ENCODE measurements around the gene MOB4. TPM values are rescaled to one million over a fixed set of nuclear protein-coding genes. Genes with fewer than 3 reads are reported as not detected.
A peak's percentile ranks its signal among the peaks of the same experiment; 100 is the strongest.
"Not testable (repeated sequence)": the region's sequence is repeated elsewhere in the genome, so short reads cannot be mapped to it uniquely, and the experiment has no call there.

Gene MOB4
- total and polyA plus RNA-seq, 11 donors = 19.6 to 48.9 (median 35.2) TPM

DNA sequence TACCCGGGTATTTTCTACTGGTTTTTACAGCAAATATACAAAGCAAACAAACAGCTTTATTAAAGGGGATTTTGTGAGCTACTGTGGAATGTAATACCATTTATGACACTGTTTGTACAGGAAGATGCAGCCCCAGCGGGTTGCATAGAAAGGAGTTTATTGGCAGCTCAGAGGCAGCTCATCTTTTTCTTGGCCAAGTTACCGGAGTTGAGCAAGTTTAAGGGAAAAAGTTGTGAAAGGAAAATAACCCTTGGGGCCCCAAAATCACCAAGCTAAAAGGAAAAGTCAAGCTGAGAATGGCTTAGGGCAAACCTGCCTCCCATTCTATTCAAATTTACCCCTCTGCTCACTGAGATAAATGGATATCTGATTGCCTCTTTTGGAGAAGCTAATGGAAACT is 60.8 kb downstream of the MOB4 start:
- 53 to 63% (median 59%) methylated on average over 3 of the region's 3 CpGs for WGBS, 4 donors
- DNase-seq = no peak
- Histone ChIP-seq H3K9me3 (peaks cover 0 to 13% (median 2%) of the 10 kb centered on the region in 12 donors), H3K27ac (peak overlapping the region in 3 of 12 donors; percentile 23 to 37 (median 27)), H3K27me3 (no peaks in the 10 kb centered on the region), H3K4me1 (peaks cover 0 to 18% (median 3%) of the 10 kb centered on the region in 12 donors), H3K36me3 (peaks cover 0 to 3% (median 0%) of the 10 kb centered on the region in 9 donors), H3K4me3 (no peak overlapping the region)
- ATAC-seq = peak; percentile 26 to 73 (median 60)
- no peak for TF ChIP-seq POLR2A (IDR thresholded peaks at IDR 0.05)
- TF ChIP-seq, protein P1, sequence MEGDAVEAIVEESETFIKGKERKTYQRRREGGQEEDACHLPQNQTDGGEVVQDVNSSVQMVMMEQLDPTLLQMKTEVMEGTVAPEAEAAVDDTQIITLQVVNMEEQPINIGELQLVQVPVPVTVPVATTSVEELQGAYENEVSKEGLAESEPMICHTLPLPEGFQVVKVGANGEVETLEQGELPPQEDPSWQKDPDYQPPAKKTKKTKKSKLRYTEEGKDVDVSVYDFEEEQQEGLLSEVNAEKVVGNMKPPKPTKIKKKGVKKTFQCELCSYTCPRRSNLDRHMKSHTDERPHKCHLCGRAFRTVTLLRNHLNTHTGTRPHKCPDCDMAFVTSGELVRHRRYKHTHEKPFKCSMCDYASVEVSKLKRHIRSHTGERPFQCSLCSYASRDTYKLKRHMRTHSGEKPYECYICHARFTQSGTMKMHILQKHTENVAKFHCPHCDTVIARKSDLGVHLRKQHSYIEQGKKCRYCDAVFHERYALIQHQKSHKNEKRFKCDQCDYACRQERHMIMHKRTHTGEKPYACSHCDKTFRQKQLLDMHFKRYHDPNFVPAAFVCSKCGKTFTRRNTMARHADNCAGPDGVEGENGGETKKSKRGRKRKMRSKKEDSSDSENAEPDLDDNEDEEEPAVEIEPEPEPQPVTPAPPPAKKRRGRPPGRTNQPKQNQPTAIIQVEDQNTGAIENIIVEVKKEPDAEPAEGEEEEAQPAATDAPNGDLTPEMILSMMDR (IDR thresholded peaks at IDR 0.05) = no peak
- intact Hi-C loops (cut with DNase I) = no loop called here

DNA sequence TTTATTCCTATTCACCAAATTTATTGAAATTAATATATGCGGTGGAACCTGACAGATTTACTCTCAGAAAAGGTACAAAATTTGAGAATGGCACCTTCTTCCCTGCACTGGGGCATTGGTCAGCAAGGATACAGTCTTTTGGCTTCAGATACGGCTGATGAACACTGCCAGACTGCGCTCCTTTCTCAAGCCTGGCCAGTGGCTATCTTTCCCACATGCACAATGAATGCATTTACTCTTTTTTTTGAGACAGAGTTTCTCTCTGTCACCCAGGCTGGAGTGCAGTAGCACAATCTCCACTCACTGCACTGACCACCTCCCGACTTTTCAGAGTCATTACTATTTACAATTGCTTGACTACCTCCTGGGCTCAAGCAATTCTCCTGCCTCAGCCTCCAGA is 61.6 kb downstream of the MOB4 start:
- WGBS, 4 donors = 80 to 91% (median 82%) methylated on average over 4 of the region's 4 CpGs
- Histone ChIP-seq H3K36me3 (no peaks in the 10 kb centered on the region), H3K4me1 (peaks cover 0 to 18% (median 0%) of the 10 kb centered on the region in 12 donors), H3K27ac (peak overlapping the region in 2 of 12 donors; percentile 23 to 27), H3K4me3 (no peak overlapping the region), H3K27me3 (no peaks in the 10 kb centered on the region), H3K9me3 (peaks cover 0 to 13% (median 2%) of the 10 kb centered on the region in 12 donors)
- intact Hi-C loops (cut with DNase I) = no loop called here
- no peak for TF ChIP-seq POLR2A (IDR thresholded peaks at IDR 0.05)
- TF ChIP-seq, protein P1 (IDR thresholded peaks at IDR 0.05) = no peak
- DNase-seq (no peak), ATAC-seq (no peak)

- ATAC-seq; H3K36me3 ChIP-seq; H3K27me3 ChIP-seq; H3K27ac ChIP-seq; intact Hi-C loops (cut with DNase I); DNase-seq; H3K4me3 ChIP-seq: not testable (repeated sequence)
- peaks cover 0 to 18% (median 0%) of the 10 kb centered on the region in 12 donors for H3K4me1 ChIP-seq
- WGBS, 4 donors = 67 to 86% (median 76%) methylated on average over 2 of the region's 2 CpGs
- H3K9me3 ChIP-seq = peaks cover 0 to 10% (median 2%) of the 10 kb centered on the region in 12 donors
Measured at GRCh38 chr2:197578294-197578693, 62.4 kb downstream of the MOB4 start.

GRCh38 chr2:197580166-197580565 is 64.3 kb downstream of the MOB4 start:
- ATAC-seq; H3K36me3 ChIP-seq; H3K9me3 ChIP-seq; H3K4me3 ChIP-seq; H3K27ac ChIP-seq; H3K27me3 ChIP-seq; intact Hi-C loops (cut with DNase I); DNase-seq: not testable (repeated sequence)
- peaks cover 0 to 18% (median 0%) of the 10 kb centered on the region in 12 donors for H3K4me1 ChIP-seq
- WGBS, 4 donors = 87 to 95% (median 90%) methylated on average over 3 of the region's 3 CpGs

DNA sequence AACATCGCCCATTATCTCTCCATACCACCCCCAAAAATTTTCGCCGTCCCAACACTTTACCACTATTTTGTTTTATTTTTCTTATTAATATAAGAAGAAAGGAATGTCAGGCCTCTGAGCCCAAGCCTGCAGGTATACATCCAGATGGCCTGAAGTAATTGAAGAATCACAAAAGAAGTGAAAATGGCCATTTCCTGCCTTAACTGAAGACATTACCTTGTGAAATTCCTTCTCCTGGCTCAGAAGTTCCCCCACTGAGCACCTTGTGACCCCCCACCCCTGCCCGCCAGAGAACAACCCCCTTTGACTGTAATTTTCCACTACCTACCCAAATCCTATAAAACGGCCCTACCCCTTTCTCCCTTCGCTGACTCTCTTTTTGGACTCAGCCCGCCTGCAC is 71.4 kb downstream of the MOB4 start:
- WGBS, 4 donors = 89 to 94% (median 92%) methylated on average over 7 of the region's 7 CpGs
- H3K36me3 ChIP-seq; ATAC-seq; intact Hi-C loops (cut with DNase I); DNase-seq; H3K27me3 ChIP-seq; H3K4me3 ChIP-seq; H3K27ac ChIP-seq; H3K4me1 ChIP-seq; H3K9me3 ChIP-seq: not testable (repeated sequence)
